Astrocyte (in vitro differentiated cells and primary cell): ENCODE results near the gene TMEM200A. TPM values are rescaled to one million over a fixed set of nuclear protein-coding genes. Genes with fewer than 3 reads are reported as not detected.
"Not testable (repeated sequence)": the region's sequence is repeated elsewhere in the genome, so short reads cannot be mapped to it uniquely, and the experiment has no call there.

Experiments
- DNase-seq: peaks from one replicate; pipeline ENCODE4 v3.0.0-alpha.2; 2010; ENCODE audit warnings: low read depth
- FAIRE-seq: peaks from 2 replicates; lab custom pipeline; 2011; peaks lifted over from hg19 to GRCh38; lab: Jason Lieb, UNC
- H2AFZ ChIP-seq: 2 replicates; pipeline ENCODE4 v1.6.0; 2012; ENCODE audit warnings: low read depth, low read length, inconsistent platforms
- H3K27ac ChIP-seq: 2 replicates; pipeline ENCODE4 v1.5.1; 2011; ENCODE audit warnings: low read depth, low read length, inconsistent platforms
- H3K27me3 ChIP-seq: 2 replicates; pipeline ENCODE4 v1.6.0; 2011; ENCODE audit warnings: low read length, inconsistent platforms; ENCODE audit not compliant: insufficient read depth
- H3K36me3 ChIP-seq: 2 replicates; pipeline ENCODE4 v1.5.1; 2011; ENCODE audit warnings: low read length, inconsistent platforms; ENCODE audit not compliant: insufficient read depth
- H3K4me1 ChIP-seq: 2 replicates; pipeline ENCODE4 v1.5.1; 2011; ENCODE audit warnings: low read length, inconsistent platforms; ENCODE audit not compliant: insufficient read depth
- H3K4me2 ChIP-seq: 2 replicates; pipeline ENCODE4 v1.6.0; 2012; ENCODE audit warnings: low read length, inconsistent platforms
- H3K4me3 ChIP-seq: 2 replicates; pipeline ENCODE4 v1.5.1; 2011; ENCODE audit warnings: low read depth, mild to moderate bottlenecking, low read length, inconsistent platforms; ENCODE audit not compliant: insufficient read depth
- H3K79me2 ChIP-seq: 2 replicates; pipeline ENCODE4 v1.6.0; 2012; ENCODE audit warnings: mild to moderate bottlenecking, low read length, inconsistent platforms; ENCODE audit not compliant: insufficient read depth
- H3K9ac ChIP-seq: 2 replicates; pipeline ENCODE4 v1.6.0; 2012; ENCODE audit warnings: mild to moderate bottlenecking, low read length, inconsistent platforms
- H3K9me3 ChIP-seq: 2 replicates; pipeline ENCODE4 v1.5.1; 2012; ENCODE audit warnings: low read depth, mild to moderate bottlenecking, low read length, inconsistent platforms; ENCODE audit not compliant: insufficient read depth
- H4K20me1 ChIP-seq: 2 replicates; pipeline ENCODE4 v1.6.0; 2012; ENCODE audit warnings: low read length, inconsistent platforms; ENCODE audit not compliant: insufficient read depth
- H3K27ac Mint-ChIP-seq: one replicate; pipeline ENCODE4 v1.8.0; 2021; ENCODE audit warnings: mild to moderate bottlenecking, mixed read lengths; ENCODE audit not compliant: unreplicated experiment
- H3K27me3 Mint-ChIP-seq: one replicate; pipeline ENCODE4 v1.8.0; 2021; ENCODE audit warnings: low read depth, mixed read lengths; ENCODE audit not compliant: unreplicated experiment
- H3K36me3 Mint-ChIP-seq: one replicate; pipeline ENCODE4 v1.8.0; 2021; ENCODE audit warnings: low read depth, mixed read lengths; ENCODE audit not compliant: unreplicated experiment
- H3K4me1 Mint-ChIP-seq: one replicate; pipeline ENCODE4 v1.8.0; 2021; ENCODE audit warnings: low read depth, mixed read lengths; ENCODE audit not compliant: unreplicated experiment
- H3K4me3 Mint-ChIP-seq: one replicate; pipeline ENCODE4 v1.8.0; 2021; ENCODE audit warnings: mild to moderate bottlenecking, moderate library complexity, mixed read lengths; ENCODE audit not compliant: unreplicated experiment
- H3K9me3 Mint-ChIP-seq: one replicate; pipeline ENCODE4 v1.8.0; 2021; ENCODE audit warnings: mild to moderate bottlenecking, mixed read lengths; ENCODE audit not compliant: unreplicated experiment
- EZH2 ChIP-seq: IDR thresholded peaks from 2 replicates; pipeline ENCODE4 v1.6.1; 2012; ENCODE audit warnings: mild to moderate bottlenecking, low read length, inconsistent platforms; ENCODE audit not compliant: insufficient read depth
- total RNA-seq: library from RNA; stranded (reverse); gene quantifications from 2 replicates; pipeline ENCODE4 v1.2.1, GENCODE V29; 2021
- TF ChIP-seq, protein P1 (sequence below): IDR thresholded peaks from 2 replicates; pipeline ENCODE4 v1.5.1; 2011; ENCODE audit warnings: low read depth, mild to moderate bottlenecking, inconsistent platforms, low read length, moderate library complexity; ENCODE audit not compliant: insufficient read depth

The TMEM200A gene
- total RNA-seq, 1 donor from 2014 or later = 14.9 TPM

DNA sequence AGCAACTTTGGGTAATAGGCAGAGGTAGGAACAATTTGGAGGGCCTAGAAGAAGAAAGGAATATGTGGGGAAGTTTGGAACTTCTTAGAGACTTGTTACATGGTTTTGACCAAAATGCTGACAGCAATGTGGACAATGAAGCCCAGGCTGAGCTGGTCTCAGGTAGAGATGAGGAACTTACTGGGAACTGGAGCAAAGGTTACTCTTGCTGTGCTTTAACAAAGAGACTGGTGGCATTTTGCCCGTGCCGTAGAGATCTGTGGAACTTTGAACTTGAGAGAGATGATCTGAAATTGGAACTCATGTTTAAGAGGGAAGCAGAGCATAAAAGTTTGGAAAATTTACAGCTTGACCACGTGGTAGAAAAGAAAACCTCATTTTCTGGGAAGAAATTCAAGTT is 28.3 kb upstream of the TMEM200A start:
- H3K4me3 ChIP-seq = no peak overlapping the region
- H3K4me1 Mint-ChIP-seq = no peaks in the 10 kb centered on the region
- peaks cover 3% of the 10 kb centered on the region for H3K9me3 Mint-ChIP-seq
- no peak for TF ChIP-seq EZH2
- TF ChIP-seq, protein P1, sequence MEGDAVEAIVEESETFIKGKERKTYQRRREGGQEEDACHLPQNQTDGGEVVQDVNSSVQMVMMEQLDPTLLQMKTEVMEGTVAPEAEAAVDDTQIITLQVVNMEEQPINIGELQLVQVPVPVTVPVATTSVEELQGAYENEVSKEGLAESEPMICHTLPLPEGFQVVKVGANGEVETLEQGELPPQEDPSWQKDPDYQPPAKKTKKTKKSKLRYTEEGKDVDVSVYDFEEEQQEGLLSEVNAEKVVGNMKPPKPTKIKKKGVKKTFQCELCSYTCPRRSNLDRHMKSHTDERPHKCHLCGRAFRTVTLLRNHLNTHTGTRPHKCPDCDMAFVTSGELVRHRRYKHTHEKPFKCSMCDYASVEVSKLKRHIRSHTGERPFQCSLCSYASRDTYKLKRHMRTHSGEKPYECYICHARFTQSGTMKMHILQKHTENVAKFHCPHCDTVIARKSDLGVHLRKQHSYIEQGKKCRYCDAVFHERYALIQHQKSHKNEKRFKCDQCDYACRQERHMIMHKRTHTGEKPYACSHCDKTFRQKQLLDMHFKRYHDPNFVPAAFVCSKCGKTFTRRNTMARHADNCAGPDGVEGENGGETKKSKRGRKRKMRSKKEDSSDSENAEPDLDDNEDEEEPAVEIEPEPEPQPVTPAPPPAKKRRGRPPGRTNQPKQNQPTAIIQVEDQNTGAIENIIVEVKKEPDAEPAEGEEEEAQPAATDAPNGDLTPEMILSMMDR = no peak
- H3K27ac Mint-ChIP-seq = no peak overlapping the region
- H3K27me3 Mint-ChIP-seq = peaks cover 5% of the 10 kb centered on the region
- H4K20me1 ChIP-seq = no peaks in the 10 kb centered on the region
- H3K36me3 Mint-ChIP-seq = no peaks in the 10 kb centered on the region
- H3K4me2 ChIP-seq = no peak overlapping the region
- H3K9me3 ChIP-seq = no peaks in the 10 kb centered on the region
- H3K9ac ChIP-seq = no peak overlapping the region
- H3K36me3 ChIP-seq = peaks cover 4% of the 10 kb centered on the region
- no peak for FAIRE-seq
- H3K27me3 ChIP-seq = no peaks in the 10 kb centered on the region
- no peak overlapping the region for H2AFZ ChIP-seq
- no peak overlapping the region for H3K27ac ChIP-seq
- DNase-seq = no peak
- no peak overlapping the region for H3K4me3 Mint-ChIP-seq
- H3K79me2 ChIP-seq = no peaks in the 10 kb centered on the region
- no peaks in the 10 kb centered on the region for H3K4me1 ChIP-seq

DNA sequence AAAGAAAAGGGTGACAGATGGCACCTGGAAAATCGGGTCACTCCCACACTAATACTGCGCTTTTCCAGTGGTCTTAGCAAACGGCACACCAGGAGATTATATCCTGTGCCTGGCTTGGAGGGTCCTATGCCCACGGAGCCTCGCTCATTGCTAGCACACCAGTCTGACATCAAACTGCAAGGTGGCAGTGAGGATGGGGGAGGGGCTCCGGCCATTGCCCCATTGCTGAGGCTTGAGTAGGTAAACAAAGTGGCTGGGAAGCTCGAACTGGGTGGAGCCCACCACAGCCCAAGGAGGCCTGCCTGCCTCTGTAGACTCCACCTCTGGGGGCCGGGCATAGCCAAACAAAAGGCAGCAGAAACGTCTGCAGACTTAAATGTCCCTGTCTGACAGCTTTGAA is 19.5 kb upstream of the TMEM200A start:
- FAIRE-seq, H3K4me1 Mint-ChIP-seq, H3K4me3 Mint-ChIP-seq: not testable (repeated sequence)

DNA sequence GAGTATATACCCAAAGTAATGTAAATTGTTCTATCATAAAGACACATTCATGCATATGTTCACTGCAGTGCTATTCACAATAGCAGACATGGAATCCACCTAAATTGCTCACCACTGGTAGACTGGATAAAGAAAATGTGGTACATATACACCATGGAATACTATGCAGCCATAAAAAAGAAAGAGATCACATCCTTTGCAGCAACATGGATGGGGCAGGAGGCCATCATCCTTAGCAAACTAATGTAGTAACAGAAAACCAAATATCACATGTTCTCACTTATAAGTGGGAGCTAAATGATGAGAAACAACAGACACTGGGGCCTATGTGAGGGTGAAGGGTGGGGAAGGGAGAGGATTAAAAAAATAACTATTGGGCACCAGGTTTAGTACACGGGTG is 11.5 kb upstream of the TMEM200A start:
- Histone ChIP-seq H3K9me3 (no peaks in the 10 kb centered on the region), H3K4me2 (no peak overlapping the region), H3K27ac (no peak overlapping the region), H3K27me3 (no peaks in the 10 kb centered on the region), H3K9ac (no peak overlapping the region), H3K79me2 (peaks cover 3% of the 10 kb centered on the region), H3K36me3 (no peaks in the 10 kb centered on the region), H4K20me1 (no peaks in the 10 kb centered on the region), H2AFZ (no peak overlapping the region), H3K4me1 (no peaks in the 10 kb centered on the region), H3K4me3 (no peak overlapping the region)
- no peak overlapping the region for H3K4me3 Mint-ChIP-seq
- no peaks in the 10 kb centered on the region for H3K4me1 Mint-ChIP-seq
- FAIRE-seq (no peak), DNase-seq (no peak)
- H3K9me3 Mint-ChIP-seq = no peaks in the 10 kb centered on the region
- H3K27me3 Mint-ChIP-seq = peaks cover 4% of the 10 kb centered on the region
- no peaks in the 10 kb centered on the region for H3K36me3 Mint-ChIP-seq
- H3K27ac Mint-ChIP-seq = no peak overlapping the region
- no peak for TF ChIP-seq EZH2
- TF ChIP-seq, protein P1 = no peak

More for the DNA sequence above, 19.5 kb upstream of the TMEM200A start:
- H3K4me3 ChIP-seq, H3K36me3 Mint-ChIP-seq, H3K79me2 ChIP-seq, H3K27ac ChIP-seq, H2AFZ ChIP-seq, H3K27me3 ChIP-seq, H3K9me3 Mint-ChIP-seq, H3K9ac ChIP-seq, H3K9me3 ChIP-seq, DNase-seq, H3K27me3 Mint-ChIP-seq, H3K27ac Mint-ChIP-seq, H3K36me3 ChIP-seq, H4K20me1 ChIP-seq, H3K4me2 ChIP-seq, H3K4me1 ChIP-seq: not testable (repeated sequence)
